Ovary (tissue), 9 donors: ENCODE measurements around the gene NIN. TPM values are rescaled to one million over a fixed set of nuclear protein-coding genes. Genes with fewer than 3 reads are reported as not detected.

Source experiments
- DNase-seq, 5 donors: peaks; one replicate each; pipeline ENCODE4 v3.0.0-alpha.2; 2019 to 2020
- H3K27ac ChIP-seq, 2 donors: fragments of 200-600 bp; one replicate each; pipeline versions ENCODE4 v1.5.1 to v1.8.0; 2019 to 2022
- H3K27me3 ChIP-seq: fragments of 200-600 bp; one replicate; pipeline ENCODE4 v1.8.0; 2022
- H3K36me3 ChIP-seq: fragments of 200-600 bp; sonication (generic); one replicate; pipeline ENCODE4 v1.5.1; 2019
- H3K4me1 ChIP-seq: one replicate; pipeline ENCODE4 v1.8.1; 2013; ENCODE audit warnings: mild to moderate bottlenecking, moderate library complexity; ENCODE audit not compliant: insufficient read depth
- H3K4me3 ChIP-seq: fragments of 200-600 bp; sonication (generic); one replicate; pipeline ENCODE4 v1.5.1; 2017
- H3K9me3 ChIP-seq, 2 donors: fragments of 200-600 bp in 1 of 2; sonication (generic) in 1 of 2; one replicate each; pipeline versions ENCODE4 v1.5.1 to v1.8.1; 2013 to 2019; ENCODE audit warnings: mild to moderate bottlenecking in 1 of 2, moderate library complexity in 1 of 2
- CTCF ChIP-seq, 3 donors: fragments of 450-650 bp in 2 of 3; fragments of 200-600 bp in 1 of 3; IDR thresholded peaks; one replicate each; pipeline versions ENCODE4 v1.5.1 to v1.8.0; 2016 to 2022; ENCODE audit warnings: antibody characterized with exemption in 3 of 3, mild to moderate bottlenecking in 1 of 3
- EP300 ChIP-seq: sonication (generic); formaldehyde crosslinking; IDR thresholded peaks from one replicate; pipeline ENCODE4 v1.6.1; 2017; ENCODE audit warnings: antibody characterized with exemption
- POLR2A ChIP-seq: fragments of 450-650 bp; IDR thresholded peaks from one replicate; pipeline ENCODE4 v1.6.1; 2017; ENCODE audit warnings: antibody characterized with exemption, mild to moderate bottlenecking, moderate library complexity
- WGBS, 3 donors: extraction: QIAGEN DNeasy Blood & Tissue Kit in 1 of 3; methylation state at CpG; one replicate each; pipeline versions ENCODE4 v1.1.5 to v1.1.7; 2013 to 2017; 5-methylcytosine and 5-hydroxymethylcytosine counted together
- intact Hi-C, 4 donors: fragments of 100-400 bp; cut with DNase I; formaldehyde crosslinking; loops; one replicate each; pipeline versions ENCODE4 v1.11.0 to v1.15.1; 2022 to 2023
- polyA plus RNA-seq, 2 donors: library from polyadenylated mRNA; stranded (reverse); fragments of 200-250 nt in 1 of 2; fragments of 350-450 nt in 1 of 2; fragmentation: Illumina TruSeq in 1 of 2; extraction: RNeasy Lipid Tissue Mini Kit (QIAGEN cat#74804) in 1 of 2; gene quantifications; one replicate each; pipeline ENCODE4 v1.2.3, GENCODE V29; 2013 to 2014
- total RNA-seq, 7 donors: library from RNA; depleted of rRNA in 2 of 7; stranded (reverse); fragments of >200 nt in 2 of 7; fragmentation: NEBNext Ultra II Directional in 3 of 7; extraction: Animal tissue kit (Norgen Biotek cat#: 25700) in 3 of 7; gene quantifications; one replicate each; pipeline versions ENCODE4 v1.1.0 to v1.2.4, GENCODE V29; 2016 to 2023
- donor health status: DM: no; HTN: no; CAD: no; lungs with moderate emphysema.
- donor health status: DM: no; HTN: no; CAD: no.
- donor health status: Bipolar disorder and iron deficiency.
- donor health status: DM: yes; HTN: yes; CAD: no.
- donor health status: DM: no; HTN: no; CAD: no.
- donor health status: DM: yes; HTN: yes; CAD: no.

Gene NIN
- total and polyA plus RNA-seq, 9 donors = 6.4 to 32.4 (median 28.0) TPM

- TF ChIP-seq POLR2A = no peak
- no peak for TF ChIP-seq EP300
- no peak for TF ChIP-seq CTCF (IDR thresholded peaks at IDR 0.05)
- Histone ChIP-seq H3K9me3 (no peaks in the 10 kb centered on the region), H3K27me3 (no peaks in the 10 kb centered on the region), H3K36me3 (no peaks in the 10 kb centered on the region), H3K4me1 (peaks cover 4% of the 10 kb centered on the region), H3K27ac (no peak overlapping the region), H3K4me3 (no peak overlapping the region)
- DNase-seq = no peak
- 78 to 82% (median 79%) methylated on average over 6 of the region's 6 CpGs for WGBS, 3 donors
- intact Hi-C loops = no loop called here
Measured at GRCh38 chr14:50797250-50798047, 33.5 kb downstream of the NIN start.

DNA sequence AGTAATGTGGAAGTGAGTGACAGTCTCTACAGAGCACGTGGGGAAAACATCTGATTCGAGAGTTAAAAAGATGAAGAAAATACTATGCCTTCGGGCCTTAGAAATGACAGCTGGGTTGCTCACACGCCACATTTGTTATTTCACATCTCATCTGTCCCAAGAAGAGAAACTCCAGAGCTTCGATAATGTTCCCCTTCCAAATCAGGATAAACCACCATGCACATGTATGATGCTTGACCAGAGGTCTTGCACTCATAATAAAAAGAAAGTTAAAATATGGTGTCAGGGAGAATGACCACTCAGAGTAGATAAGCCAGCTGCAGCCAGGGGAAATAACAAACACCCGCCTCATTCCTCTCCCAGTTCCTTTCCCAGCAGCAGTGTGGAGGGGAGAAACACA is 34.6 kb downstream of the NIN start:
- no peak overlapping the region for H3K27ac ChIP-seq

GRCh38 chr14:50795909-50796308 is 35.1 kb downstream of the NIN start:
- Histone ChIP-seq H3K27me3 (no peaks in the 10 kb centered on the region), H3K36me3 (no peaks in the 10 kb centered on the region), H3K4me3 (no peak overlapping the region), H3K4me1 (peaks cover 4% of the 10 kb centered on the region), H3K9me3 (no peaks in the 10 kb centered on the region), H3K27ac (no peak overlapping the region)
- no peak for TF ChIP-seq CTCF (IDR thresholded peaks at IDR 0.05)
- TF ChIP-seq POLR2A = no peak
- TF ChIP-seq EP300 = no peak
- no peak for DNase-seq
- intact Hi-C loops = no loop called here
- WGBS, 3 donors = 73 to 86% (median 76%) methylated on average over 3 of the region's 3 CpGs

More for the DNA sequence above, 34.6 kb downstream of the NIN start:
- Histone ChIP-seq H3K9me3 (no peaks in the 10 kb centered on the region), H3K4me1 (peaks cover 4% of the 10 kb centered on the region), H3K36me3 (no peaks in the 10 kb centered on the region), H3K27me3 (no peaks in the 10 kb centered on the region), H3K4me3 (no peak overlapping the region)
- intact Hi-C loops = no loop called here
- no peak for TF ChIP-seq POLR2A
- TF ChIP-seq CTCF (IDR thresholded peaks at IDR 0.05) = no peak
- no peak for TF ChIP-seq EP300
- WGBS, 3 donors = 74 to 79% (median 79%) methylated on average over 6 of the region's 6 CpGs
- DNase-seq = no peak

DNA sequence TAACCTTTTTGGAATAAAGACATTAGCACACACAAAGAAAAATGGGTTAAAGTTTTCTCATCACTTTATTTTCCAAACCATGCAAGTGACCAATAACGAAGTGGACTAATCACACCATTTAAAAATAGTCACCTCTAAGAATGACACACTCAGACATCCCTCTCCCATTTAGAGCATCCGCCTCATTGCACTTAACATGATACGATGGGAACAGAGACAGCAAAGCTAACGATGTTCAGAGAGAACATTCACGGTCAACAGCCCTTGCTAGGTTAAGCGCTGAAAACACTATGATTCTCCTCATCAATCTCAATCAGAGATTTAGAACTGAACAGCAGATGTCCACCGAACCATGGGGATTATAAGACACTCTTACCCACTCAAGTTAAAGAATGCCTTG is 35.8 kb downstream of the NIN start:
- Histone ChIP-seq H3K9me3 (no peaks in the 10 kb centered on the region), H3K27me3 (no peaks in the 10 kb centered on the region), H3K4me3 (no peak overlapping the region), H3K36me3 (no peaks in the 10 kb centered on the region), H3K4me1 (peaks cover 4% of the 10 kb centered on the region), H3K27ac (no peak overlapping the region)
- no peak for DNase-seq
- 89 to 93% (median 89%) methylated on average over 7 of the region's 7 CpGs for WGBS, 3 donors
- intact Hi-C loops = no loop called here
- TF ChIP-seq POLR2A (no peak), EP300 (no peak), CTCF (IDR thresholded peaks at IDR 0.05) (no peak)
